GM12892 (cell line): ENCODE results near the gene PFKP.

Experiments
- POLR2A ChIP-seq: IDR thresholded peaks from 2 replicates; pipeline ENCODE4 v1.6.1; 2011; ENCODE audit warnings: low read depth, low read length, control low read depth
- POLR2AphosphoS5 ChIP-seq: IDR thresholded peaks from 2 replicates; pipeline ENCODE4 v1.6.1; 2011; ENCODE audit warnings: low read depth, low read length, control low read depth

DNA sequence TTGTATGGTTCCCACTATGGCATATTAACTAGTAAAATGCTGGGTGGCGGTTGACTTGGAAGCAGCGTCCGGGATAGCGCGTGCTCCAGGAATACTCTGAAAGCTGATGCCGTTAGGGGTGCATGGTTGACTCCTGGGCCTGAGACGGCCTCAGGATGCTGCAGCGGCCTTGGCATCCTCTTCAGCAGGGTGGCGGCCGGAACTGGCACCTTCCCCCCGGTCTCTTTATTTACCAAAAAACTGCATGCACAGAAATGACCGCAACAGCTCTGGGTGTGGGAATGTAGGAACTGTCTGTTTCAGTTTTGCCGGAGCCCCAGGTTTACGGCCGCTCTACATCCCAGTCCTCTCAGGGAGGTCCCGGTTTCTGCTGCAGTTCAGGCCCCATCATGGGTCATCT, 28.8 kb downstream of the PFKP start:
- TF ChIP-seq POLR2A (no peak), POLR2AphosphoS5 (no peak)
